ENCODE results near the gene REPIN1.

GRCh38 chr7:150412518-150413488, 44.2 kb downstream of the REPIN1 start:
- TF ChIP-seq CTCF (IDR thresholded peaks at IDR 0.05; ENCODE audit: low read length): no peak
- TF ChIP-seq EZH2 (IDR thresholded peaks at IDR 0.05; ENCODE audit: borderline replicate concordance, low read length): no peak
